D721Med (cell line): ENCODE measurements around the gene PZP.
"Not testable (repeated sequence)": the region's sequence is repeated elsewhere in the genome, so short reads cannot be mapped to it uniquely, and the experiment has no call there.

Experiments
- DNase-seq: peaks from one replicate; pipeline ENCODE4 v3.0.0; 2011; ENCODE audit warnings: low spot score; ENCODE audit not compliant: insufficient read length
- FAIRE-seq: peaks from 2 replicates; lab custom pipeline; 2011; peaks lifted over from hg19 to GRCh38; lab: Jason Lieb, UNC
- TF ChIP-seq, protein P1 (sequence below): IDR thresholded peaks from 2 replicates; pipeline ENCODE4 v1.5.1; 2012; ENCODE audit warnings: mild to moderate bottlenecking, control low read depth; ENCODE audit not compliant: insufficient read depth; ENCODE audit errors: missing control alignments

The PZP gene

DNA sequence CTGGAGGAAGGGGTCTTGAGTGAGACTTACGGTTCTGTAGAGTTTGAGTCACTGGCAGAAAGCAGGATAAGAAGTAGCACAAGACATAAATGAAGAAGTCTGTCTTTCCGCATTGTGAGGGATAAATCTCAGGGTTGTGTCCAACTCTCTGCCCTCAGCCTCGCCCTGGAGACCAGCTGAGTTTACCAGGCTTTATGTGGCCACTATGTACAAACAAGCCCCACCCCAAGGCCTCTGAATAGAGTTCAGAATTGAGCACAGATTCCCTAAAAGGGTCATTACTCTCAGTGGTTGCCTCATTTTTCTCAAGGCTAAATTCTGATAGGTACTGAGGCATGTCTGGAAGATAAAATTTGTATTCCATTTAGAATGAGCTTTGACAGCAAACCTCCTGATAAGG is at the start of gene PZP:
Gene PZP, minus strand, starts transcription at position 167 of the 400 bp plus-strand sequence. Its CDS starts 54 bp downstream, at position 113.
- no peak for DNase-seq
- TF ChIP-seq, protein P1, sequence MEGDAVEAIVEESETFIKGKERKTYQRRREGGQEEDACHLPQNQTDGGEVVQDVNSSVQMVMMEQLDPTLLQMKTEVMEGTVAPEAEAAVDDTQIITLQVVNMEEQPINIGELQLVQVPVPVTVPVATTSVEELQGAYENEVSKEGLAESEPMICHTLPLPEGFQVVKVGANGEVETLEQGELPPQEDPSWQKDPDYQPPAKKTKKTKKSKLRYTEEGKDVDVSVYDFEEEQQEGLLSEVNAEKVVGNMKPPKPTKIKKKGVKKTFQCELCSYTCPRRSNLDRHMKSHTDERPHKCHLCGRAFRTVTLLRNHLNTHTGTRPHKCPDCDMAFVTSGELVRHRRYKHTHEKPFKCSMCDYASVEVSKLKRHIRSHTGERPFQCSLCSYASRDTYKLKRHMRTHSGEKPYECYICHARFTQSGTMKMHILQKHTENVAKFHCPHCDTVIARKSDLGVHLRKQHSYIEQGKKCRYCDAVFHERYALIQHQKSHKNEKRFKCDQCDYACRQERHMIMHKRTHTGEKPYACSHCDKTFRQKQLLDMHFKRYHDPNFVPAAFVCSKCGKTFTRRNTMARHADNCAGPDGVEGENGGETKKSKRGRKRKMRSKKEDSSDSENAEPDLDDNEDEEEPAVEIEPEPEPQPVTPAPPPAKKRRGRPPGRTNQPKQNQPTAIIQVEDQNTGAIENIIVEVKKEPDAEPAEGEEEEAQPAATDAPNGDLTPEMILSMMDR: no peak
- no peak for FAIRE-seq

DNA sequence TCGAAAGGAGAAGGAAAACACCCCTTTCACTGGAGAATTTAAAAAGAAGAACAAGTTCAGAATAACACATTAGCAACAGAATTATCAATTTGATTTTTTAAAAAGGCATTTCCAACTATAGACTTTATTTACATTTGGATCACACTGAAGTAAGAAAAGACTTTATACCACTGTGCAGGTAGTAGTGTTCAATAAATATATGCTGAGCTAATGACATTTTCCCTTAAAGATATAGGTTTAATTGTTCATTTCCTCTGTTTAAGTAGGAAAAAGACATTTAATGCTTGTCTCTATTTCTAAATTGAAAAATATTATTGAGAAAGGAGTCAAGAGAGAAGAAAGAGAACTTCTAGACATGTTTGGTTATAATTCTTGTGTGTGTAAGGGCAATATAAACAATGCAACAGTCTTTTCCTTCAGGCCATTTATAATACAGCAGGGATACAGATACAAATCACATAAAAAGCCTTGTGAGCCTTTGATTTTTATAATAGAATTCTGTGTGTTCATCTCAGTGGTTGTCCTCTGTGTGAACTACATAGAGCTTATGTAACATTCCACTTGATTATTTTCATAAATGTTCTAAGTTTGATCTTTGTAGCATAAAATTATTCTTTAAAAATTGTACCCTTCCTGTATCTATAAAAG is 48.7 kb upstream of the PZP start:
- no peak for FAIRE-seq
- TF ChIP-seq, protein P1: no peak
- DNase-seq: no peak

DNA sequence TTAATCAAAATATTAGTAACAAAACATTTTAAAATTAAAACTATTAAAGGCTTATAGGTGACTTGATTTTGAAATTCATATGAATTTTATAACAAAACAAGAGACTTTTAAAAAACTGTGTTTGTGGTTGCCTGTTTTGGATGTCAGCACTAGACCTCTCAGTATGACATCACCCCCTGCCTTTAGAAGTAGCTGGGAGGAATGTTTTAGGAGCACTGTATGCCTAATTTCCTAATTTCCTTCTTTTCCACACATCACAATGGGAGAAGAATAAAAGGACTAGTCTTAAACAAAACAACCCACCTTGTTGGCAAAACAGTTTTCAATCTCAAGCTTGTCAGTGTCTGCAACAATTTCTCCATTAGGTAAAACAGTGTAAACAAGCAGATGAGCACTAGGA is 48.1 kb upstream of the PZP start:
- TF ChIP-seq, protein P1: no peak
- DNase-seq (no peak), FAIRE-seq (no peak)

DNA sequence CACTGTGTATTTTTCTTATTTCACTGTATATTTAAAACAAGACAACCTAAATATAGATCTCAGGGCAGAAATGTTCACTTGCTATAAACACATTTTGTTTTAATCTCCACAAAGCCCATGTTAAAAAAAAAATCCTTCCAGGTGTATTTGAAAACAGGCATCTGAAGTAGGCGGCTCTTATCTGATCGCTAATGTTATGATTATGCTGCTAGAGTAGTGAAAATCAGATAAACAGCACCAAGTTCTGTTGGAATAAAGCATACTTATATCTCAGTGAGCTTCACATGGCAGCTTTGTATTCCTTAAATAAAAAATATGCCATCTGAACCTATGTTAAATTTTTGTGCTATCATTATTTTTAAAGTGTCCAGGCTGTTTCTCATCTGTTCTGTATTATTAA is 47.6 kb upstream of the PZP start:
- no peak for DNase-seq
- FAIRE-seq: no peak
- TF ChIP-seq, protein P1: no peak

DNA sequence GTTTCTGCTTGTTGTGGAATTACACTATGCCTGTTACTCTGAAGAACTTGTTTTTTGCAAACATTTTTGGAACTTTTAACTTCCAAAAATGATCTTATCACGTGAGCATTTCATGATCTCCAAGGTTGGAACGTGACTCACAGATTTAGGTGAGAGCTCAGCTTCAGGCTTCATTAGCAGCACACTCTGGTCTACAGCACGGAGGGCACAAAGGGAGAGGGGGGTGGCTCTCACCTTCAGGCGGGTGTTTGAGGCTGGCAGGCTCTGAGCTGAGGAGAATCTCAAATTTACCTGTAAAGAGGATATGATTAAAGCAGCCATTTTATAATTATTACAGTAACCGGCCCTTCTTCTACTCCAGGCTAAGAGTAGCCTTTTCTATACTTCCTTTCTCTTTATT is 45.3 kb upstream of the PZP start:
- TF ChIP-seq, protein P1: no peak
- DNase-seq: no peak
- no peak for FAIRE-seq

DNA sequence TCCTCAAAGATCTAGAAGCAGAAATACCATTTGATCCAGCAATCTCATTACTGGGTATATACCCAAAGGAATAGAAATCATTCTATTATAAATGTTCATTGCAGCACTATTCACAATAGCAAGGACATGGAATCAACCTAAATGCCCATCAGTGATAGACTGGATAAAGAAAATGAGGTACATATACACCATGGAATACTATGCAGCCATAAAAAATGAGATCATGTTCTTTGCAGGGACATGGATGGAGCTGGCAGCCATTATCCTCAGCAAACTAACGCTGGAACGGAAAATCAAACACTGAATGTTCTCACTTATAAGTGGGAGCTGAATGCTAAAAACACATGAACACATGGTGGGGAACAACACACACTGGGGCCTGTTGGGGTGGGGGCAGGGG is 44.6 kb upstream of the PZP start:
- not testable (repeated sequence) for FAIRE-seq, DNase-seq

DNA sequence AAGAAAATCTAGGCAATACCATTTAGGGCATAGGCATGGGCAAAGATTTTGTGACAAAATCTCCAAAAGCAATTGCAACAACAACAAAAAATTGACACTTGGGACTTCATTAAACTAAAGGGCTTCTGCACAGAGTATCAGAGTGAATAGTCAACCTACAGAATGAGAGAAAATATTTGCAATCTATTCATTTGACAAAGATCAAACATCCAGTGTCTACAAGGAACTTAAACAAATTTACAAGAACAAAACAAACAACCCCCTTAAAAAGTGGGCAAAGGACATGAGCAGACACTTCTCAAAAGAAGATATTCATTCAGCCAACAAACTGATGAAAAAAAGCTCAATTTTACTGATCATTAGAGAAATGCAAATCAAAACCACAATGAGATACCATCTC is 44.1 kb upstream of the PZP start:
- no peak for DNase-seq
- FAIRE-seq: no peak
- TF ChIP-seq, protein P1: no peak
